PFSK-1 (cell line): ENCODE measurements around the gene FAM53A.

ENCODE experiments used
- FOXP2 ChIP-seq: optimal IDR thresholded peaks from 2 replicates; pipeline ENCODE3; 2011; ENCODE audit warnings: borderline replicate concordance, control low read depth, inconsistent platforms; ENCODE audit not compliant: insufficient read depth; ENCODE audit errors: extremely low read length, extremely low read depth
- POLR2AphosphoS5 ChIP-seq: IDR thresholded peaks from 2 replicates; pipeline ENCODE4 v1.6.1; 2012; ENCODE audit warnings: low read depth, mild to moderate bottlenecking, control low read depth, low read length, moderate library complexity
- REST ChIP-seq, 2 experiments: IDR thresholded peaks; 2 replicates each; pipeline versions ENCODE4 v1.6.1 to v1.8.0; 2011 to 2012; ENCODE audit warnings: low read depth in 2 of 2, low read length in 2 of 2, control low read depth in 1 of 2, inconsistent platforms in 1 of 2, mild to moderate bottlenecking in 1 of 2, moderate library complexity in 1 of 2; ENCODE audit not compliant: insufficient read depth in 1 of 2
- SIN3A ChIP-seq: IDR thresholded peaks from 2 replicates; pipeline ENCODE4 v1.6.1; 2012; ENCODE audit warnings: mild to moderate bottlenecking, low read length, moderate library complexity, borderline replicate concordance; ENCODE audit not compliant: insufficient read depth
- TAF1 ChIP-seq: IDR thresholded peaks from 2 replicates; pipeline ENCODE4 v1.6.1; 2012; ENCODE audit warnings: low read length, control low read depth, borderline replicate concordance; ENCODE audit not compliant: insufficient read depth

FAM53A gene

GRCh38 chr4:1660948-1661677 is 23.0 kb downstream of the FAM53A start:
- TF ChIP-seq TAF1 (no peak), SIN3A (no peak), FOXP2 (no peak), REST (IDR thresholded peaks at IDR 0.05; ENCODE audit: insufficient read depth in 1 of 2, low read depth in 2 of 2, low read length in 2 of 2) (no peak), POLR2AphosphoS5 (no peak)

- TF ChIP-seq SIN3A (no peak), POLR2AphosphoS5 (no peak)
Observed at GRCh38 chr4:1659104-1660043, 24.7 kb downstream of the FAM53A start.

- TF ChIP-seq FOXP2: no peak
- no peak for TF ChIP-seq TAF1
- TF ChIP-seq POLR2AphosphoS5: no peak
- TF ChIP-seq REST (IDR thresholded peaks at IDR 0.05; ENCODE audit: insufficient read depth in 1 of 2, low read depth in 2 of 2, low read length in 2 of 2): no peak
- TF ChIP-seq SIN3A: no peak
Observed at GRCh38 chr4:1658581-1658980, 25.5 kb downstream of the FAM53A start.

- TF ChIP-seq FOXP2 (no peak), REST (IDR thresholded peaks at IDR 0.05; ENCODE audit: insufficient read depth in 1 of 2, low read depth in 2 of 2, low read length in 2 of 2) (no peak), SIN3A (no peak), TAF1 (no peak), POLR2AphosphoS5 (no peak)
Observed at GRCh38 chr4:1658146-1658545, 26.0 kb downstream of the FAM53A start.

GRCh38 chr4:1656986-1657385 is 27.1 kb downstream of the FAM53A start:
- TF ChIP-seq POLR2AphosphoS5 (no peak), FOXP2 (no peak), REST (IDR thresholded peaks at IDR 0.05; ENCODE audit: insufficient read depth in 1 of 2, low read depth in 2 of 2, low read length in 2 of 2) (no peak), SIN3A (no peak), TAF1 (no peak)
